Calu3 (cell line): ENCODE measurements around the gene USP54. TPM values are rescaled to one million over a fixed set of nuclear protein-coding genes. Genes with fewer than 3 reads are reported as not detected.

ENCODE experiments used
- BruUV-seq: library from RNA; stranded (reverse); fragments of 400-500 nt; replicated peaks from 2 replicates; lab custom pipeline; 2021; lab: Mats Ljungman, UMichigan
- CTCF ChIA-PET: fragments of 300-600 bp; sonication (Branson Sonifier 250); formaldehyde crosslinking; loops from one replicate; lab custom pipeline; 2022; ENCODE audit warnings: antibody characterized with exemption; lab: Charles Lee
- DNase-seq: peaks from one replicate; pipeline ENCODE4 v3.0.0; 2022
- H3K27ac Mint-ChIP-seq: one replicate; pipeline ENCODE4 v1.8.0; 2022; ENCODE audit warnings: mixed read lengths; ENCODE audit not compliant: unreplicated experiment
- H3K27me3 Mint-ChIP-seq: one replicate; pipeline ENCODE4 v1.8.0; 2022; ENCODE audit warnings: mixed read lengths; ENCODE audit not compliant: unreplicated experiment
- H3K36me3 Mint-ChIP-seq: one replicate; pipeline ENCODE4 v1.8.0; 2022; ENCODE audit warnings: mild to moderate bottlenecking, moderate library complexity, mixed read lengths; ENCODE audit not compliant: insufficient read depth, unreplicated experiment
- H3K4me1 Mint-ChIP-seq: one replicate; pipeline ENCODE4 v1.8.0; 2022; ENCODE audit warnings: mild to moderate bottlenecking, low read depth, mixed read lengths; ENCODE audit not compliant: unreplicated experiment
- H3K4me3 Mint-ChIP-seq: one replicate; pipeline ENCODE4 v1.8.0; 2022; ENCODE audit warnings: mild to moderate bottlenecking, low read depth, moderate library complexity, mixed read lengths; ENCODE audit not compliant: unreplicated experiment
- H3K9me3 Mint-ChIP-seq: one replicate; pipeline ENCODE4 v1.8.0; 2022; ENCODE audit warnings: low read depth, mixed read lengths; ENCODE audit not compliant: unreplicated experiment
- intact Hi-C: fragments of 100-400 bp; cut with micrococcal nuclease; formaldehyde crosslinking; loops from one replicate; pipeline ENCODE4 v1.10.0; 2022; ENCODE audit not compliant: unreplicated experiment
- total RNA-seq: library from RNA; stranded (reverse); gene quantifications from 2 replicates; pipeline ENCODE4 v1.2.3, GENCODE V29; 2022
- TF ChIP-seq, protein P1 (sequence below): fragments of 200-600 bp; IDR thresholded peaks from one replicate; pipeline ENCODE4 v1.8.0; 2022; ENCODE audit warnings: antibody characterized with exemption; ENCODE audit not compliant: unreplicated experiment

USP54 gene
- total RNA-seq, 1 experiment from 2014 or later = 48.1 TPM

- Mint-ChIP-seq H3K27me3 (no peaks in the 10 kb centered on the region), H3K9me3 (no peaks in the 10 kb centered on the region), H3K4me1 (no peaks in the 10 kb centered on the region), H3K27ac (no peak overlapping the region), H3K36me3 (no peaks in the 10 kb centered on the region), H3K4me3 (no peak overlapping the region)
- DNase-seq = no peak
- TF ChIP-seq, protein P1, sequence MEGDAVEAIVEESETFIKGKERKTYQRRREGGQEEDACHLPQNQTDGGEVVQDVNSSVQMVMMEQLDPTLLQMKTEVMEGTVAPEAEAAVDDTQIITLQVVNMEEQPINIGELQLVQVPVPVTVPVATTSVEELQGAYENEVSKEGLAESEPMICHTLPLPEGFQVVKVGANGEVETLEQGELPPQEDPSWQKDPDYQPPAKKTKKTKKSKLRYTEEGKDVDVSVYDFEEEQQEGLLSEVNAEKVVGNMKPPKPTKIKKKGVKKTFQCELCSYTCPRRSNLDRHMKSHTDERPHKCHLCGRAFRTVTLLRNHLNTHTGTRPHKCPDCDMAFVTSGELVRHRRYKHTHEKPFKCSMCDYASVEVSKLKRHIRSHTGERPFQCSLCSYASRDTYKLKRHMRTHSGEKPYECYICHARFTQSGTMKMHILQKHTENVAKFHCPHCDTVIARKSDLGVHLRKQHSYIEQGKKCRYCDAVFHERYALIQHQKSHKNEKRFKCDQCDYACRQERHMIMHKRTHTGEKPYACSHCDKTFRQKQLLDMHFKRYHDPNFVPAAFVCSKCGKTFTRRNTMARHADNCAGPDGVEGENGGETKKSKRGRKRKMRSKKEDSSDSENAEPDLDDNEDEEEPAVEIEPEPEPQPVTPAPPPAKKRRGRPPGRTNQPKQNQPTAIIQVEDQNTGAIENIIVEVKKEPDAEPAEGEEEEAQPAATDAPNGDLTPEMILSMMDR = no peak
- intact Hi-C loops = no loop called here
- BruUV-seq = no TSS peak
- CTCF ChIA-PET = no interaction called here
Measured at GRCh38 chr10:73553761-73554160, 37.4 kb downstream of the USP54 start.

GRCh38 chr10:73552819-73553715, 38.1 kb downstream of the USP54 start:
- H3K27ac Mint-ChIP-seq = no peak overlapping the region
- TF ChIP-seq, protein P1 = no peak
- no peak overlapping the region for H3K4me3 Mint-ChIP-seq
- no peaks in the 10 kb centered on the region for H3K9me3 Mint-ChIP-seq
- no peak for DNase-seq
- CTCF ChIA-PET = no interaction called here
- no peaks in the 10 kb centered on the region for H3K36me3 Mint-ChIP-seq
- no peaks in the 10 kb centered on the region for H3K4me1 Mint-ChIP-seq
- H3K27me3 Mint-ChIP-seq = no peaks in the 10 kb centered on the region
- BruUV-seq = no TSS peak
- intact Hi-C loops = no loop called here

- no peak for DNase-seq
- H3K4me3 Mint-ChIP-seq = no peak overlapping the region
- no peaks in the 10 kb centered on the region for H3K27me3 Mint-ChIP-seq
- no TSS peak for BruUV-seq
- intact Hi-C loops = no loop called here
- no peaks in the 10 kb centered on the region for H3K4me1 Mint-ChIP-seq
- no peaks in the 10 kb centered on the region for H3K9me3 Mint-ChIP-seq
- TF ChIP-seq, protein P1 = no peak
- H3K36me3 Mint-ChIP-seq = no peaks in the 10 kb centered on the region
- CTCF ChIA-PET = interaction anchor here (0.6 kb wide), 1 partner anchor 516 kb away, joined by 3 read pairs; no protein-coding TSS in a partner anchor
- no peak overlapping the region for H3K27ac Mint-ChIP-seq
Measured at GRCh38 chr10:73551515-73551914, 39.6 kb downstream of the USP54 start.

GRCh38 chr10:73545357-73545756, 45.8 kb downstream of the USP54 start:
- Mint-ChIP-seq H3K9me3 (no peaks in the 10 kb centered on the region), H3K27ac (no peak overlapping the region), H3K4me3 (no peak overlapping the region), H3K36me3 (peaks cover 8% of the 10 kb centered on the region), H3K4me1 (no peaks in the 10 kb centered on the region), H3K27me3 (no peaks in the 10 kb centered on the region)
- intact Hi-C loops = no loop called here
- CTCF ChIA-PET = interaction anchor here (0.6 kb wide), 1 partner anchor 15 kb away, joined by 7 read pairs; no protein-coding TSS in a partner anchor
- no peak for DNase-seq
- BruUV-seq = no TSS peak
- TF ChIP-seq, protein P1 = no peak
